GM12891 (cell line): ENCODE measurements around the gene TARP.

Experiments used
- POLR2A ChIP-seq: IDR thresholded peaks from 2 replicates; pipeline ENCODE4 v1.6.1; 2011; ENCODE audit warnings: low read depth, low read length, control low read depth
- POLR2AphosphoS5 ChIP-seq: IDR thresholded peaks from 2 replicates; pipeline ENCODE4 v1.6.1; 2011; ENCODE audit warnings: low read depth, low read length, control low read depth
- POU2F2 ChIP-seq: IDR thresholded peaks from 2 replicates; pipeline ENCODE4 v1.6.1; 2011; ENCODE audit warnings: low read depth, mild to moderate bottlenecking, control low read depth, low read length, moderate library complexity
- SPI1 ChIP-seq: IDR thresholded peaks from 2 replicates; pipeline ENCODE4 v1.6.1; 2011; ENCODE audit warnings: low read depth, low read length, control low read depth
- TAF1 ChIP-seq: IDR thresholded peaks from 2 replicates; pipeline ENCODE4 v1.6.1; 2011; ENCODE audit warnings: low read depth, low read length, control low read depth

- TF ChIP-seq POLR2A (no peak), POLR2AphosphoS5 (no peak), POU2F2 (no peak), TAF1 (no peak), SPI1 (no peak)
Measured at GRCh38 chr7:38321050-38321449, 47.6 kb upstream of the TARP start.
